Stimulated activated CD4-positive, alpha-beta T cell treated with anti-CD3 and anti-CD28 coated beads, Interleukin-12 subunit alpha, Interleukin-12 subunit beta, amount 100 ng/mL, for 4 hours (primary cell): ENCODE measurements around the gene CLIP3.

Experiments
- DNase-seq: peaks from one replicate; pipeline ENCODE4 v3.0.0-alpha.2; 2020

The CLIP3 gene

DNA sequence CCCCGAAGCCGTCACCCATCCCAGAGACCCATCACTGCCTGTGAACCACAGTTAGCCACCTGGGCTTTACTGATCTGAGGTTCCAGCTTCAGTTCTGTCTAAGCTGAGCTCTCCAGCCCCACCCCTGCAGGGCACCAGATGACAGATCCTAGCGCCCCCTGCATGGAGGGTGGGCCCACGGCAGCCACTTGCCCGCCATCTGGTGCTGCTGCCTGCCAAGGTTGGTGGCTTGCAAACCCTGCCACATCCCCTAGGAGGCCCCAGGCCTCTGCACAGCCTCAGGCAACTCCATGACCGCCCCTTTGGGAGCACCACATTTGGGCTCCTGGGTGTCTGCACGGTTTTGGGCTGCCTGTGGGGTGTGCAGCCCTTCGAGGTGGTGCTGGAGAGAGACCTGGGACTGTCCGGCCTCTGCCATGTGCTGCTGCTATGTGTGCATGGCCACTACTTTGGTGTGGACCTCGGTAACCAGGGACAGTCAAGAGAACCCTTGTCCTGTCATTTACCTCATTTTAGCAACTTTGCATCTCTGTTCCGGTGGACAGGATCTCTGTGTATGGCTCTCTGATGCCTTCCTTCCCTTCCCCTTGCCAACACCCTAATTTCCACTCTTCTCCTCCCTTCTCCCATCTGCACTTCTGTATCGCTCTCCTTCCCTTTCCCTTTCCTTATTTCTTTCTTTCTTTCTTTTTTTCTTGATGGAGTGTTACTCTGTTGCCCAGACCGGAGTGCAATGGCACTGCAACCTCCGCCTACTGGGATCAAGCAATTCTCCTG lies 55.0 kb downstream of the CLIP3 start:
- DNase-seq: no peak

DNA sequence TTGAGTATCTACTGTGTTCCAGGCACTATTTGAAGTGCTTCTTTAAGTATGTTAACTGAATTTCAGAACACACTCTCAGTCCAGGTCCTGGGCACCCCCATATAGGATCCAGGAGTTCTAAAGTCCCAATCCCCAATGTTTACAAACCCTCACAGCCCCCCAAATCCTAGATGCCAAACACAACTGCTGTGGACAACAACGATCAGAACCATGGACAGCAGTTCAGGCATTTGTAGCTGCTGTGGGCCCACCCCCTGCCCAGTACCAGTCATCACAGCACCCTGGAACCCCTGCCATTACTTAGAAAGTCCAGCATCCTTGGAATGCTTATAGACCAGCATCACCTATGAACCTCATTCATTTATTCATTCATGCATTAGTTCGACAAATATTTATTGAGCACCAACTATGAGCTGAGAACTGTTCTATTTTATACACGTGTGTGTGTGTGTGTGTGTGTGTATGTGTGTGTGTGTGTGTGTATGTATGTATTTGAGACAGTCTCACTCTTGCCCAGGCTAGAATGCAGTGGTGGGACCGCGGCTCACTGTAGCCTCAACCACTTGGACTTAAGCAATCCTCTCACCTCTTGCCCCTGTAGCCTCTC lies 57.0 kb downstream of the CLIP3 start:
- no peak for DNase-seq

DNA sequence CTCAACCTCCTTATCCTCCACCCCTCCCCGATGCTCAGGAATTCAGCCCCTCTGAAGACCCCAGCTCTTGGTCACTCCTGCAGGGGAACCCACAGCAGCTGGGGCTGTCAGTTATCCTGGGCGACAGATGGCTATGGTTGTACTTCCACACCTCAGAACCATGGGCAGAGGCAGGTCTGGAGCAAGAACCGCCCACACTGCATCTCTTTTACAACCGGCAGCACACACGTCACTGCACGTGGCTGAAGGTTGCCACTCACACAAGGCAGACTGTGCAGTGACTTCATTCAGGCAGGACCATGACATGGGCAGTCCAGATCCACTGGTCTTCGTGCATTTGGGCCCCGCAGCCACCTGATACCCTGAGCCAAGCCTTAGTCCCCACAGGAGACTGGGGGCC lies 59.2 kb downstream of the CLIP3 start:
- DNase-seq: no peak

DNA sequence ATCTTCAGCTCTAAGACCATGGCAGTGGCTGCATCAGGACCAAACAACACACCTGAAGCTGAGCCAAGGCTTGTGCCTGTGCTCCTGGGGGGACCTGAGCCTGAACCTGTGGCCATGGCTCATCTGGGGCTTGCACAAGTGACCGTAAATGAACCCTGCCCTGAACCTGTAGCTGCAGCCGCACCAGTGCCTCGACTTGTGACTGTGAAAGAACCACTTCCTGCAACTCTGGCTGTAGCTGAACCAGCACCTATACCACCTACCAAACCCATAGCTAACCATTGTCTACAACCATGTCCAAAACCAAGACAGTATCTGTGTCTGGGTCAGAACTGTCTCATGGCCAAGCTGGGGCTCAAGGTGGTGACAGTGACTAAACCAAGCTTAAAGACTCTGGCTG lies 65.9 kb downstream of the CLIP3 start:
- DNase-seq: no peak
